HG03196 (cell line): ENCODE measurements around the gene SLCO3A1.
"Not testable (repeated sequence)": the region's sequence is repeated elsewhere in the genome, so short reads cannot be mapped to it uniquely, and the experiment has no call there.

Experiments
- ATAC-seq: cut with Tn5 transposase; IDR thresholded peaks from one replicate; pipeline ENCODE4 v1.9.1; 2021; ENCODE audit not compliant: unreplicated experiment

Gene SLCO3A1

GRCh38 chr15:91961357-91961756 lies 107.8 kb downstream of the SLCO3A1 start:
- no peak for ATAC-seq

GRCh38 chr15:91963747-91964146 lies 110.2 kb downstream of the SLCO3A1 start:
- not testable (repeated sequence) for ATAC-seq

DNA sequence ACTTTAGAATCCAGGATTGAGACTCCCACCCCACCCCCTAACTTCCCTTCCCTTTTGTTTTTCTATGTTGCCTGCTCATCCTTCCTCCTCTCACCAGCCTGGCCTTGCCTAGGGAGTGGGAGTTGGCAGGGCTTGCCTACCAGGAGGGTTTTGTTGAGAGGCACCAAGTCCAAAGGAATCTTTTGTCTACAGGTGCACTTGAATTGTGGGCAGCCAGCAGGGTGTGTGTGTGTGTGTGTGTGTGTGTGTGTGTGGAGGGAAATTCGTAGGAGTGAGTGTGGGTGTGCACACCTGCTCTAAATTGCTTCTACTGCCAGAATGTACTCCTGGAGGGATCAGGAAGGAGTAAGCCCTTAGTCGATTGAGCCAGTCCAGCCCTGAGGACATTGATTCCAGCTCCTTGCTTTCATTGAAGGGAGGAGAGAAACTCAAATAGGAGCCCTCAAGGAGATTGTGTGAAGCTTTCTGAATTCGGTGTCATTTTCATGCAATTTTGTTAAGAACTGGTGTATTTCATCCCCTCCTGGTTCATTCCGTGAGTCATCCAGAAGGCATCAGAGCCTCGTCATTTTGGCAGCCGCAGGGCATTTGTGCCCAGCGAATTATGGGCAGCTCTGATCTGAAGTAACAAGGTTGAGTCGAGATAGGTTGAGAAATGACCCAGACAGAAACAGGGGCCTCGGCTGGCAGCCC lies 112.1 kb downstream of the SLCO3A1 start:
- ATAC-seq = no peak

DNA sequence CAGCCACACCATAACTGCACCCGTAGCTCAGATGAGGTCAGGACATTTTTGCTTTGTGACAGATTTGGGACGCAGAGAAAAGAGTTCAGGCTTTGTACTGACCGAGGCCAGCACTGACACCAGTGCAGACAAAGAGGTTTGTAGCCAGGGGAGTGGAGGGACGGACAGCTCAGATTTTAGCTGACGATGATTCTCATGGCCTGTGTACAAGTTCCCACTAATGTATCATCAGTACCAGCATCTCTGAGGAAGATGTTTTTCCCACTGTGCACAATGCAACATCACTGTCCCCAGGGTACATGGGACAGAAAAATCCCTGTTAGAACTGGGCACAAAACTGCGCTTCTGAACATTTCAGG lies 112.7 kb downstream of the SLCO3A1 start:
- ATAC-seq = no peak

DNA sequence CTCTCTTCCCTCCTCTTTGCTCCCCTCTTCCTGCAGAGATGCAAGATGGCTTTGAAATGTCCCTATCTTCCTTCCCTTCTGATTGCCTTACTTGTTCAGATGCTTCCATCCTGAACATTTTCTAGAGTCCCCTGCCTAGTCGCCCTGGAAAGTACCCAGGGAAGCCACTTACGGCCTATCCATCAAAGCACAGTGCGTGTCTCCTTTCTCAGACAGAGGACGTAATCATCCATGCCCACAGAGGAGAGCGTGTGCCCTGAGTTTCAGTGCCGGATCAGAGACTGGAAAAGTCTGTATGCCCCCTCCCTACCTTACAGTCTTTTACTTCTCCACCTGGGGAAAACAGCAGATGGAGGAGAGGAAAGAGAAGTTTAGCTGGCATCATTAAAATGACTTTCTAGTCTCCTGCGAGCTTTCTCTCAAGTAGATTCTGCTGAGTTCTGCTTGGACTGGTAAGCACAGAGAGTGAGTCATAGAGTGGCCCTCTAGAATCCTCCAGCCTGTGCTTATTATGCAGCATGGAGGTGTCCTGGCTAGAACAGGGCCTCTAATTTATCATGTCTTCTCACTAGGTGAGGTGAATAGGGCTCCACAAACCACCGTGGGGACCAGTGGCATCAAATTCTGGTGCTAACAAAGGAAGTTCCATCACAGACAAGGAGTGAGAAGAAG lies 114.6 kb downstream of the SLCO3A1 start:
- no peak for ATAC-seq

DNA sequence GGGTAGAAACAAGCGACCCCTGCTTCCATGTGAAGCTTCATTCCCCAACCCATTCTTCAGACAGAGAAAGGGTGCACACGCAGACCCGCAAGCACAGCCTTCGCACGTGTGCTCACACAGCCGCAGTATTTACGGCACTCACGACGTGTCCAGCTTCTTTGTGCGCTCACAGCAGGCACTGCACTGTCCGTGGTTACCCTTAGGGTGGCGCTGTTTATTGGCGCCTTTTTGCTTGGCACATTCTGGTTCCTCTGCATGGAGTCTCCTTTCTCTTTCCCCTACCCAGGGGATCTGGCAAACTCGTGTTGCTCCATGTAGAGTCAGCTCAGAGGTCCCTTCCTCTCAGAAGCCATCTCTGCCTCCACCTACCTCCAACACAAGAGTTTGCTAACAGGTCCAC lies 115.1 kb downstream of the SLCO3A1 start:
- no peak for ATAC-seq

GRCh38 chr15:91970142-91970541 lies 116.6 kb downstream of the SLCO3A1 start:
- no peak for ATAC-seq

GRCh38 chr15:91973481-91973880 lies 120.0 kb downstream of the SLCO3A1 start:
- no peak for ATAC-seq

DNA sequence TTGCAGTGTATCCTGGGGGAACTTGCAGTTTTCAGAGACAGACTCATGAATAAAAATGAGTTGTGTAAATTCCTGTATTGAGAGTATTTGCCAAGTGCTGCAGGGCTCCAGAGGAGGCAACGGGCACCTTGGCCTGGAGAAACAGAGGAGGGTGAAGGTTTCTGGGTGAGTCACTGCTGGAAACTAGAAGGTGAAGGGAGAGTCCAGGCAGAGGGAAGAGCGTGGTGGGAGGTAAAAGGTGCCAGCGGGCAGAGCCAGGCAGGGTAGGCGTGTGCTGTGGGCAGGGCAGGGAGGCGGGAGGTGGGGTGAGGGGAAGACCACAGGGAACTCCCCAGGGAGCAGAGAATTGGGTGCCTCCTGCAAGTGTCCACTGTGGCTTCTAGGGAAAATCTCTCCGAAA lies 120.8 kb downstream of the SLCO3A1 start:
- no peak for ATAC-seq

- no peak for ATAC-seq
Observed at GRCh38 chr15:91975241-91975978, 121.9 kb downstream of the SLCO3A1 start.

DNA sequence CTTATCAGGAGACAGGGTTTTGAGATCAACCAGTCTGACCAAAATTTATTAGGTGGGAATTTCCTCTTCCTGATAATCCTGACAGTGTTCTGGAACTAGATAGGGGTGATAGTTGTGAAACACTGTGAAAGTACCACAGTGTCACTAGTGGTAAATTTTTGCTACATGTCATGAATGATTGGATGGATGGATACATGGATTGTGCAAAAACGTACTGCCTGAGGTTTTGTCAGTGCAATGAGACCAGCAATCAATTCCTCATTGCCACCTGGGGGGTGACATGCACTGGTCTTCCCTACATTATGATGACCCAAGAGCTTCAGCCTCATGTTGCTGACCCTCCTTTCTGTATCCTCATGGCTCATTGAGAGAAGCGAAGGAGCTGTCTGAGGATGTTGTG lies 123.5 kb downstream of the SLCO3A1 start:
- ATAC-seq = no peak

- no peak for ATAC-seq
Observed at GRCh38 chr15:91980502-91981267, 127.2 kb downstream of the SLCO3A1 start.

- ATAC-seq = no peak
Observed at GRCh38 chr15:91981821-91982800, 128.6 kb downstream of the SLCO3A1 start.

- ATAC-seq = no peak
Observed at GRCh38 chr15:91983729-91984340, 130.3 kb downstream of the SLCO3A1 start.

DNA sequence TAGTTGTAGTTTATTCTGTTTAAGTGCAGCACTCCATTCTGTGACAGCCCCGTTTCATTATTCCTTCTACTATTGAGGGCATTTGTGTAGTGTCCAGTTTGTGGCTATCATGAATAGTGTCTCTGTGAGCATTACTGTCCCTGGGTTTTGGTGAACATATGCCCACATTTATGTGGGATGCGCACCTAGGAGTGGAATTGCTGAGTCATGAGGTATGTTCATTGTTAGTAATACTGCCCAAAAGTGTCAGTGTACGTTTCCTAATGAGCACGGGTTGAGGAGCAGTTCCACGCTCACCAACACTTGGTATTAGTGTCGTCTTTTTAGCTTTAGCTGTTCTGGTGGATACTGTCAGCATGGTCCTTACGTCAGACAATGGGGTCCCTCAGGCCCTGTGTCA lies 131.8 kb downstream of the SLCO3A1 start:
- ATAC-seq = no peak

DNA sequence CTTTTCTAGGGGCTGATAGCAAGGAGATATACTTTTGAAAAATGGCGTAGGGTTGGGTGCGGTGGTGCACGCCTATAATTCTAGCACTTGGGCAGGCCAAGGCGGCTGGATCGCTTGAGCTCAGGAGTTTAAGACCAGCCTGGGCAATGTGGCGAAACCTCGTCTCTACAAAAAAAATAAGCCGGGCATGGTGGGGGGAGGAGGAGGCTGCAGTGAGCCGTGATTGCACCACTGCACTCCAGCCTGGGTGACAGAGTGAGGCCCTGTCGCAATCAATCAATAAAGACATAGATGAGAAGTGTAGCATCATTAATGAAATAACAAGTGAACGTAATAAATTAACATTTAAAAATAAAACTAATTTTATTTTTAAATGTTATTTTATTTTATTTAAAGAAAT lies 134.6 kb downstream of the SLCO3A1 start:
- ATAC-seq = no peak

- ATAC-seq = no peak
Observed at GRCh38 chr15:91988655-91989054, 135.1 kb downstream of the SLCO3A1 start.

DNA sequence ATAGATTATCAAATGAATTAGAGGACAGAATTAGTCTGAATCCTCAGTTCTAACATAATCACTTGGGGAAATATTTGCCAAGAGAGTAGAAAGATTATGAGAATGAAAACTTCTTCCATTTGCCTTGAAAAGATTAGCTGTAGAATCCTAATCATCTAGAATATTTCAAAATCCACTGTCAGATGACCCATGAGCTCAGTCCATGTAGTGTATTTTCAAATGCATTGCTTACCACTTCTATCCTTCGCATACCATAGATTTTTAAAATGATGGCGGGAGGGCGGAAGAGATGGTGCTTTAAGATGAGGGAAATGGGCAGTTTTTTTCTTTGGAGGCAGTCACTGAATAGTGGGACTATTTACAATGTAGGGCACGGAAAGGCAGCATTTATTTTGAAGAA lies 136.3 kb downstream of the SLCO3A1 start:
- no peak for ATAC-seq

DNA sequence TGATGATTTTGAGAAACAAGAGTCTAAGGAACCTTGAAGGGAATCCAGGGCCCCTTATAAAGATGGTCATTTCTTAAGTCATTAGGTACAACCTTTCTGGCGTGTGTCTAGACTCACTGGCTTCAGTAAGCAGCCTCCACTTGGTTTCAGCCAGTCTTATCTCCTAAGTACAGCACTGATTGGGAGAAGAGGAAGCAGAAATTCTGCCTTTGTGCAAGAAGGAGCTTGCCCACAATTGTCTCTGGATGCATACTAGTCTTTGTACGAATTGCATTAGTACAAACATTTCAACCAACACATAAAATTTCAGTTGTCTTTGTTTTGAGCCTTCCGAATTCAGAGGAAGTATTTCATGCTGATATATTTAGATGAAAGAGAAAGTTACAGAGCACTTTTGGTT lies 139.4 kb downstream of the SLCO3A1 start:
- ATAC-seq = no peak

DNA sequence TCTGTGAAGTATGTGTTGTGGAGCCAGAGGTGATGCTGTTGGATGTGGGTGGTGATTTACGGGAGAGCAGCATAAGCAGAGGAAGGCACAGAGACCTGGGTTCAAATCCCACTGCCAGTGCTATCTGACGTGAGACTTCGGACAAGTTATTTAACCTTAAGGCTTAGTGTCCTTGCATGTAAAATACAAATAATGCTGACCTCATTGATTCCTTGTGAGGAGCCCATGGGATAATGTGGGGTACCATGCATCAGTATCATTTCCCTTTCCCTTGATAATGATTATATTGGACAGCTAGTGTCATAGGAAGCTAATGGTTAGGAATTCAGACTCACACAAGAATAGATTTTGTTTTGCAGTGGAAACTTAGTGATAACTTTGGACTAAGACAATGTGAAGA lies 141.6 kb downstream of the SLCO3A1 start:
- no peak for ATAC-seq
